Heart right ventricle (tissue), 16 donors: ENCODE data around the gene ARHGAP42. TPM values are rescaled to one million over a fixed set of nuclear protein-coding genes. Genes with fewer than 3 reads are reported as not detected.

Source experiments
- ATAC-seq, 8 donors: fragments of 200-7000 bp; cut with Tn5 transposase; one replicate each; pipeline ENCODE4 v1.9.1; 2020; ENCODE audit warnings: mild to moderate bottlenecking in 8 of 8, moderate library complexity in 8 of 8, moderate number of reproducible peaks in 1 of 8
- DNase-seq, 2 donors: peaks; one replicate each; pipeline ENCODE4 v3.0.0-alpha.2; 2020
- H3K27ac ChIP-seq, 10 donors: fragments of 200-600 bp; sonication (generic) in 2 of 10; one replicate each; pipeline versions ENCODE4 v1.5.0 to v1.8.0; 2020 to 2022; ENCODE audit warnings: mild to moderate bottlenecking in 3 of 10
- H3K27me3 ChIP-seq, 7 donors: fragments of 200-600 bp; one replicate each; pipeline ENCODE4 v1.8.0; 2021 to 2022; ENCODE audit warnings: mild to moderate bottlenecking in 2 of 7
- H3K36me3 ChIP-seq, 9 donors: fragments of 200-600 bp; sonication (generic) in 1 of 9; one replicate each; pipeline versions ENCODE4 v1.5.0 to v1.8.0; 2020 to 2022; ENCODE audit warnings: mild to moderate bottlenecking in 2 of 9
- H3K4me1 ChIP-seq, 9 donors: fragments of 200-600 bp; sonication (generic) in 1 of 9; one replicate each; pipeline versions ENCODE4 v1.5.0 to v1.8.0; 2020 to 2022; ENCODE audit warnings: mild to moderate bottlenecking in 4 of 9
- H3K4me3 ChIP-seq, 10 donors: fragments of 200-600 bp; sonication (generic) in 2 of 10; one replicate each; pipeline versions ENCODE4 v1.5.0 to v1.8.0; 2020 to 2022; ENCODE audit warnings: mild to moderate bottlenecking in 7 of 10, moderate library complexity in 2 of 10
- H3K9me3 ChIP-seq, 11 donors: fragments of 200-600 bp in 10 of 11; sonication (generic) in 2 of 11; one replicate each; pipeline versions ENCODE4 v1.5.0 to v1.8.0; 2013 to 2022; ENCODE audit warnings: mild to moderate bottlenecking in 2 of 11, control low read depth in 1 of 11, moderate library complexity in 1 of 11
- CTCF ChIP-seq, 9 donors: fragments of 200-600 bp; sonication (generic) in 2 of 9; IDR thresholded peaks; one replicate each; pipeline versions ENCODE4 v1.5.0 to v1.8.0; 2021 to 2022; ENCODE audit warnings: antibody characterized with exemption in 9 of 9, mild to moderate bottlenecking in 5 of 9, moderate library complexity in 1 of 9
- WGBS, 2 donors: extraction: QIAGEN DNeasy Blood & Tissue Kit; methylation state at CpG; one replicate each; pipeline ENCODE4 v1.1.7; 2013; ENCODE audit warnings: inconsistent platforms in 1 of 2; 5-methylcytosine and 5-hydroxymethylcytosine counted together
- intact Hi-C, 10 donors: fragments of 100-400 bp; cut with DNase I; formaldehyde crosslinking; loops; one replicate each; pipeline versions ENCODE4 v1.11.1 to v1.14.2; 2022
- polyA plus RNA-seq, 2 donors: library from polyadenylated mRNA; stranded (reverse); fragments of 200-250 nt; gene quantifications; one replicate each; pipeline ENCODE4 v1.2.3, GENCODE V29; 2013
- total RNA-seq, 10 donors: library from RNA; stranded (reverse); fragmentation: NEBNext Ultra II Directional in 3 of 10; extraction: Animal tissue kit (Norgen Biotek cat#: 25700) in 3 of 10; gene quantifications; one replicate each; pipeline versions ENCODE4 v1.2.1 to v1.2.4, GENCODE V29; 2021 to 2023
- donor health status: Arrhythmogenic right ventricular cardiomyopathy.
- donor health status: ischemic (EF 13 %, LVEDD 7.1; RV severe dilation, severe dysfunction).
- donor health status: healthy with polysubstance abuse.
- donor health status: DM: no; HTN: yes; CAD: no.
- donor health status: DM: no; HTN: no; CAD: no.
- donor health status: ischemic (EF 25% LVEDD 6.9; RV normal size, moderate dysfunction).
- donor health status: ischemic (EF 25% LVEDD 5.7; RV mildly dilated, moderate dysfunction).
- donor health status: healthy.
- donor health status: DM: yes; HTN: yes; CAD: no.
- donor health status: Ischemic cardiomyopathy.
- donor health status: ischemic (EF 35%, LVEDD 5.7; RV mildly dilated, moderate dysfunction).
- donor health status: nonischemic (EF 11% LVEDD 7.7; RV severe dilation, severe dysfunction).
- donor health status: DM: yes; HTN: yes; CAD: no.
- donor health status: PGD.
- donor health status: ischemic (EF 29% LVEDD 5.4; RV normal size, mild dysfunction).
- donor health status: nonischemic (EF 23%, LVEDD 6.1; RV moderate dilation, normal function).

The ARHGAP42 gene
- total and polyA plus RNA-seq, 12 donors: 3.9 to 13.1 (median 8.8) TPM

- H3K27ac ChIP-seq: no peak overlapping the region
- ATAC-seq: no peak
- intact Hi-C loops: no loop called here
- no peaks in the 10 kb centered on the region for H3K9me3 ChIP-seq
- H3K4me3 ChIP-seq: no peak overlapping the region
- DNase-seq: no peak
- H3K4me1 ChIP-seq: peaks cover 0 to 11% (median 0%) of the 10 kb centered on the region in 9 donors
- TF ChIP-seq CTCF (IDR thresholded peaks at IDR 0.05): no peak
- H3K36me3 ChIP-seq: peaks cover 0 to 69% (median 11%) of the 10 kb centered on the region in 9 donors
- 78 to 83% methylated on average over 2 of the region's 2 CpGs for WGBS, 2 donors
- H3K27me3 ChIP-seq: no peaks in the 10 kb centered on the region
Observed at GRCh38 chr11:100961633-100962032, 274.5 kb downstream of the ARHGAP42 start.

GRCh38 chr11:100963375-100963774 lies 276.3 kb downstream of the ARHGAP42 start:
- DNase-seq (no peak), ATAC-seq (no peak)
- Histone ChIP-seq H3K9me3 (peaks cover 0 to 10% (median 3%) of the 10 kb centered on the region in 11 donors), H3K36me3 (peaks cover 0 to 85% (median 11%) of the 10 kb centered on the region in 9 donors), H3K4me1 (peaks cover 0 to 11% (median 0%) of the 10 kb centered on the region in 9 donors), H3K27ac (no peak overlapping the region), H3K27me3 (no peaks in the 10 kb centered on the region), H3K4me3 (no peak overlapping the region)
- WGBS, 2 donors: 15 to 34% methylated on average over 1 of the region's 1 CpG
- intact Hi-C loops: no loop called here
- TF ChIP-seq CTCF (IDR thresholded peaks at IDR 0.05): no peak

GRCh38 chr11:100964435-100964834 lies 277.3 kb downstream of the ARHGAP42 start:
- Histone ChIP-seq H3K4me3 (no peak overlapping the region), H3K36me3 (peaks cover 0 to 96% (median 11%) of the 10 kb centered on the region in 9 donors), H3K9me3 (peaks cover 0 to 20% (median 13%) of the 10 kb centered on the region in 11 donors), H3K27me3 (no peaks in the 10 kb centered on the region), H3K4me1 (peaks cover 0 to 11% (median 0%) of the 10 kb centered on the region in 9 donors), H3K27ac (no peak overlapping the region)
- no peak for ATAC-seq
- WGBS, 2 donors: 62 to 79% methylated on average over 3 of the region's 3 CpGs
- DNase-seq: no peak
- TF ChIP-seq CTCF (IDR thresholded peaks at IDR 0.05): no peak
- intact Hi-C loops: no loop called here

GRCh38 chr11:100965346-100965745 lies 278.3 kb downstream of the ARHGAP42 start:
- Histone ChIP-seq H3K4me3 (no peak overlapping the region), H3K27me3 (no peaks in the 10 kb centered on the region), H3K36me3 (peaks cover 0 to 93% (median 11%) of the 10 kb centered on the region in 9 donors), H3K4me1 (peaks cover 0 to 12% (median 5%) of the 10 kb centered on the region in 9 donors), H3K9me3 (peaks cover 0 to 25% (median 15%) of the 10 kb centered on the region in 11 donors), H3K27ac (no peak overlapping the region)
- 79 to 83% methylated on average over 1 of the region's 1 CpG for WGBS, 2 donors
- intact Hi-C loops: no loop called here
- no peak for TF ChIP-seq CTCF (IDR thresholded peaks at IDR 0.05)
- DNase-seq (no peak), ATAC-seq (no peak)
